BJ (cell line): ENCODE data around the gene EFCAB6. TPM values are rescaled to one million over a fixed set of nuclear protein-coding genes. Genes with fewer than 3 reads are reported as not detected.

ENCODE experiments used
- CTCF ChIA-PET: fragments of 350-600 bp; formaldehyde crosslinking; extraction: SDS; loops from one replicate; lab custom pipeline; 2021; ENCODE audit warnings: antibody characterized with exemption, inconsistent platforms; lab: Yijun Ruan, JAX
- POLR2A ChIA-PET: fragments of 300-600 bp; sonication (Branson Sonifier 250); formaldehyde crosslinking; extraction: SDS; loops from one replicate; lab custom pipeline; 2021; ENCODE audit warnings: antibody characterized with exemption; lab: Charles Lee
- DNase-seq: peaks from one replicate; pipeline ENCODE4 v3.0.0-alpha.2; 2011; ENCODE audit warnings: low read depth
- H3K27me3 ChIP-seq: 2 replicates; pipeline ENCODE4 v1.6.0; 2011; ENCODE audit warnings: low read length; ENCODE audit not compliant: control insufficient read depth, insufficient read depth
- H3K36me3 ChIP-seq: 2 replicates; pipeline ENCODE4 v1.5.1; 2011; ENCODE audit warnings: low read length; ENCODE audit not compliant: control insufficient read depth, insufficient read depth
- H3K4me3 ChIP-seq: 2 replicates; pipeline ENCODE4 v1.5.1; 2011; ENCODE audit warnings: low read depth, mild to moderate bottlenecking, control low read depth, low read length
- CTCF ChIP-seq: IDR thresholded peaks from 2 replicates; pipeline ENCODE4 v1.5.1; 2011; ENCODE audit warnings: low read depth, mild to moderate bottlenecking, control low read depth, inconsistent platforms, low read length, moderate library complexity; ENCODE audit not compliant: insufficient read depth
- polyA plus RNA-seq: library from polyadenylated mRNA; depleted of rRNA; stranded (reverse); fragments of >200 nt; gene quantifications from 2 replicates; pipeline ENCODE4 v1.2.3, GENCODE V29; 2011

The EFCAB6 gene
- polyA plus RNA-seq, 1 experiment: 0.75 TPM

GRCh38 chr22:43566021-43566420, 246.1 kb downstream of the EFCAB6 start:
- H3K4me3 ChIP-seq: no peak overlapping the region
- H3K27me3 ChIP-seq: no peaks in the 10 kb centered on the region
- TF ChIP-seq CTCF: no peak
- no peak for DNase-seq
- no peaks in the 10 kb centered on the region for H3K36me3 ChIP-seq
- POLR2A ChIA-PET: no interaction called here
- CTCF ChIA-PET: no interaction called here

GRCh38 chr22:43564859-43565258, 247.2 kb downstream of the EFCAB6 start:
- no peak overlapping the region for H3K4me3 ChIP-seq
- no peaks in the 10 kb centered on the region for H3K36me3 ChIP-seq
- POLR2A ChIA-PET: no interaction called here
- CTCF ChIA-PET: no interaction called here
- no peaks in the 10 kb centered on the region for H3K27me3 ChIP-seq
- DNase-seq: no peak
- TF ChIP-seq CTCF: no peak

GRCh38 chr22:43563571-43563970, 248.5 kb downstream of the EFCAB6 start:
- CTCF ChIA-PET: no interaction called here
- H3K4me3 ChIP-seq: no peak overlapping the region
- TF ChIP-seq CTCF: no peak
- no peak for DNase-seq
- H3K27me3 ChIP-seq: no peaks in the 10 kb centered on the region
- POLR2A ChIA-PET: no interaction called here
- H3K36me3 ChIP-seq: no peaks in the 10 kb centered on the region

GRCh38 chr22:43562843-43563242, 249.3 kb downstream of the EFCAB6 start:
- DNase-seq: no peak
- CTCF ChIA-PET: no interaction called here
- no peaks in the 10 kb centered on the region for H3K36me3 ChIP-seq
- POLR2A ChIA-PET: no interaction called here
- H3K27me3 ChIP-seq: no peaks in the 10 kb centered on the region
- no peak overlapping the region for H3K4me3 ChIP-seq
- TF ChIP-seq CTCF: no peak

- CTCF ChIA-PET: no interaction called here
These were observed 250.5 kb downstream of the EFCAB6 start for GRCh38 chr22:43561415-43562178.

More at GRCh38 chr22:43561415-43562178, 250.5 kb downstream of the EFCAB6 start:
- no peak for DNase-seq
- H3K36me3 ChIP-seq: no peaks in the 10 kb centered on the region
- POLR2A ChIA-PET: no interaction called here
- H3K27me3 ChIP-seq: no peaks in the 10 kb centered on the region
- no peak for TF ChIP-seq CTCF
- no peak overlapping the region for H3K4me3 ChIP-seq
